ENCODE measurements around the gene PRPF40B. TPM values are rescaled to one million over a fixed set of nuclear protein-coding genes. Genes with fewer than 3 reads are reported as not detected.

PRPF40B gene
- total and polyA plus RNA-seq, 2 donors from 2014 or later: 20.1 to 33.3 TPM

- no peak for FAIRE-seq
- no peak for DNase-seq
- H3K27ac ChIP-seq (ENCODE audit: low read depth in 2 of 2, low read length in 2 of 2): no peak overlapping the region
- H3K27me3 ChIP-seq (ENCODE audit: control insufficient read depth, insufficient read depth, low read length): no peaks in the 10 kb centered on the region
- no peaks in the 10 kb centered on the region for H3K36me3 ChIP-seq (ENCODE audit: control insufficient read depth in 2 of 3, insufficient read depth in 3 of 3, low read length in 3 of 3)
- no peaks in the 10 kb centered on the region for H3K4me1 ChIP-seq (ENCODE audit: control insufficient read depth in 2 of 3, insufficient read depth in 2 of 3, low read depth in 1 of 3, low read length in 3 of 3)
- no peak for TF ChIP-seq CTCF (IDR thresholded peaks at IDR 0.05; ENCODE audit: borderline replicate concordance, extremely low read depth, insufficient read depth)
- no peak overlapping the region for H3K9ac ChIP-seq (ENCODE audit: low read length in 3 of 3)
- intact Hi-C loops (cut with DNase I): no loop called here
- H3K9me3 ChIP-seq (ENCODE audit: control insufficient read depth in 2 of 3, insufficient read depth in 1 of 3, low read length in 3 of 3): no peaks in the 10 kb centered on the region
- H3K4me3 ChIP-seq (ENCODE audit: low read length in 3 of 3): no peak overlapping the region
Observed at GRCh38 chr12:49692851-49693250, 69.5 kb downstream of the PRPF40B start.

- H3K9ac ChIP-seq (ENCODE audit: low read length in 3 of 3): no peak overlapping the region
- no peak overlapping the region for H3K4me3 ChIP-seq (ENCODE audit: low read length in 3 of 3)
- FAIRE-seq (no peak), DNase-seq (no peak)
- no peak for TF ChIP-seq CTCF (IDR thresholded peaks at IDR 0.05; ENCODE audit: borderline replicate concordance, extremely low read depth, insufficient read depth)
- H3K27ac ChIP-seq (ENCODE audit: low read depth in 2 of 2, low read length in 2 of 2): no peak overlapping the region
- H3K4me1 ChIP-seq (ENCODE audit: control insufficient read depth in 2 of 3, insufficient read depth in 2 of 3, low read depth in 1 of 3, low read length in 3 of 3): peaks cover 0 to 6% (median 5%) of the 10 kb centered on the region in 3 donors
- H3K36me3 ChIP-seq (ENCODE audit: control insufficient read depth in 2 of 3, insufficient read depth in 3 of 3, low read length in 3 of 3): no peaks in the 10 kb centered on the region
- H3K27me3 ChIP-seq (ENCODE audit: control insufficient read depth, insufficient read depth, low read length): no peaks in the 10 kb centered on the region
- intact Hi-C loops (cut with DNase I): no loop called here
- H3K9me3 ChIP-seq (ENCODE audit: control insufficient read depth in 2 of 3, insufficient read depth in 1 of 3, low read length in 3 of 3): no peaks in the 10 kb centered on the region
Observed at GRCh38 chr12:49693931-49694444, 70.6 kb downstream of the PRPF40B start.

Other genes with a start within 250 kb of the PRPF40B start
- 2.8 TPM for gene KCNH3, start 84.5 kb upstream of the PRPF40B start, total RNA-seq
- gene KCNH3, start 84.5 kb upstream of the PRPF40B start, polyA plus RNA-seq (ENCODE audit: insufficient read depth, low read depth, low replicate concordance): 1.4 TPM
- gene MCRS1, start 55.4 kb upstream of the PRPF40B start, total RNA-seq: 66.8 TPM
- 60.4 TPM for gene MCRS1, start 55.4 kb upstream of the PRPF40B start, polyA plus RNA-seq (ENCODE audit: insufficient read depth, low read depth, low replicate concordance)
- gene FAM186B, start 17.9 kb upstream of the PRPF40B start, total RNA-seq: 0.85 TPM
- gene FAM186B, start 17.9 kb upstream of the PRPF40B start, polyA plus RNA-seq (ENCODE audit: insufficient read depth, low read depth, low replicate concordance): 0.34 TPM
- gene FMNL3, start 83.8 kb downstream of the PRPF40B start, total RNA-seq: 25.6 TPM
- gene FMNL3, start 83.8 kb downstream of the PRPF40B start, polyA plus RNA-seq (ENCODE audit: insufficient read depth, low read depth, low replicate concordance): 6.3 TPM
- 724 TPM for gene TMBIM6, start 118.0 kb downstream of the PRPF40B start, total RNA-seq
- 644 TPM for gene TMBIM6, start 118.0 kb downstream of the PRPF40B start, polyA plus RNA-seq (ENCODE audit: insufficient read depth, low read depth, low replicate concordance)
- gene NCKAP5L, start 204.9 kb downstream of the PRPF40B start, total RNA-seq: 20.6 TPM
- 7.2 TPM for gene NCKAP5L, start 204.9 kb downstream of the PRPF40B start, polyA plus RNA-seq (ENCODE audit: insufficient read depth, low read depth, low replicate concordance)
- 5.1 TPM for gene BCDIN3D, start 219.5 kb downstream of the PRPF40B start, total RNA-seq
- gene BCDIN3D, start 219.5 kb downstream of the PRPF40B start, polyA plus RNA-seq (ENCODE audit: insufficient read depth, low read depth, low replicate concordance): 4.6 TPM

Measured in kidney (tissue), 14 donors.